ENCODE measurements around the gene EGR4. TPM values are rescaled to one million over a fixed set of nuclear protein-coding genes. Genes with fewer than 3 reads are reported as not detected.

EGR4 gene
- total and polyA plus RNA-seq, 2 experiments from 2014 or later: 0.23 TPM; not detected in 1

GRCh38 chr2:73259276-73259675, 34.1 kb downstream of the EGR4 start:
- Histone ChIP-seq H3K27me3 (ENCODE audit: insufficient read depth) (no peaks in the 10 kb centered on the region), H3K79me2 (replicated peaks; ENCODE audit: insufficient read depth) (no peaks in the 10 kb centered on the region), H3K27ac (ENCODE audit: low read depth) (no peak overlapping the region), H3K4me1 (ENCODE audit: insufficient read depth) (peaks cover 11% of the 10 kb centered on the region), H3K9me2 (ENCODE audit: insufficient read depth) (no peaks in the 10 kb centered on the region), H3K4me2 (no peak overlapping the region), H3K4me3 (no peak overlapping the region), H4K20me1 (replicated peaks; ENCODE audit: insufficient read depth) (peaks cover 11% of the 10 kb centered on the region), H3F3A (replicated peaks; ENCODE audit: low read depth) (0 out of 2 replicates have a peak, but pooled peaks cover 2% of the 10 kb centered on the region), H3K36me3 (ENCODE audit: insufficient read depth) (no peaks in the 10 kb centered on the region; the same call in 1 of the 2 replicates), H2AFZ (no peak overlapping the region)
- DNase-seq (ENCODE audit: low spot score) (no peak), ATAC-seq (no peak)
- H3K27me3 Mint-ChIP-seq (ENCODE audit: insufficient read depth, low read depth, poor library complexity): peaks cover 12% of the 10 kb centered on the region
- peaks cover 24% of the 10 kb centered on the region; the same call in 2 of the 3 replicates for H3K4me1 Mint-ChIP-seq
- TF ChIP-seq, protein P1, sequence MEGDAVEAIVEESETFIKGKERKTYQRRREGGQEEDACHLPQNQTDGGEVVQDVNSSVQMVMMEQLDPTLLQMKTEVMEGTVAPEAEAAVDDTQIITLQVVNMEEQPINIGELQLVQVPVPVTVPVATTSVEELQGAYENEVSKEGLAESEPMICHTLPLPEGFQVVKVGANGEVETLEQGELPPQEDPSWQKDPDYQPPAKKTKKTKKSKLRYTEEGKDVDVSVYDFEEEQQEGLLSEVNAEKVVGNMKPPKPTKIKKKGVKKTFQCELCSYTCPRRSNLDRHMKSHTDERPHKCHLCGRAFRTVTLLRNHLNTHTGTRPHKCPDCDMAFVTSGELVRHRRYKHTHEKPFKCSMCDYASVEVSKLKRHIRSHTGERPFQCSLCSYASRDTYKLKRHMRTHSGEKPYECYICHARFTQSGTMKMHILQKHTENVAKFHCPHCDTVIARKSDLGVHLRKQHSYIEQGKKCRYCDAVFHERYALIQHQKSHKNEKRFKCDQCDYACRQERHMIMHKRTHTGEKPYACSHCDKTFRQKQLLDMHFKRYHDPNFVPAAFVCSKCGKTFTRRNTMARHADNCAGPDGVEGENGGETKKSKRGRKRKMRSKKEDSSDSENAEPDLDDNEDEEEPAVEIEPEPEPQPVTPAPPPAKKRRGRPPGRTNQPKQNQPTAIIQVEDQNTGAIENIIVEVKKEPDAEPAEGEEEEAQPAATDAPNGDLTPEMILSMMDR (conservative IDR thresholded peaks at IDR 0.05; ENCODE audit: low read depth in 2 of 2): no peak
- H3K27ac Mint-ChIP-seq: no peak overlapping the region
- no peak overlapping the region for H3K4me3 Mint-ChIP-seq
- no peaks in the 10 kb centered on the region for H3K9me3 Mint-ChIP-seq
- peaks cover 13% of the 10 kb centered on the region for H3K36me3 Mint-ChIP-seq (ENCODE audit: low read depth)

DNA sequence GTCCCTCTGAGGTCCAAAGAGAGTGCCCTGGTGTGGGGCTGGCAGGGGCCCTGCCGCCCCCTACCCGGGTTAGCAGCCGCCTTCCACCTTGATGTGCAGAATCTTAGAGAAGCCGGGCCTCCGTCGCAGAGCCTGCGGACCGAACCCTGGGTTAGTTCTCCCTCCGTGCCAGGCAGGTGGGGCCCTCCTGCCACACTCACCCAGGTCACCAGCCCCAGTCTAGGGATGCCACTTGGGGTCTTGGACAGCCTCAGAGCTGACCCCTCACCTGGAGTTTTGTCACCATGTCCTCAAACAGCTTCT, 34.5 kb downstream of the EGR4 start:
- no peak for ATAC-seq
- peaks cover 15% of the 10 kb centered on the region for H3K36me3 Mint-ChIP-seq (ENCODE audit: low read depth)
- no peak overlapping the region for H2AFZ ChIP-seq
- no peaks in the 10 kb centered on the region; the same call in 1 of the 2 replicates for H3K36me3 ChIP-seq (ENCODE audit: insufficient read depth)
- H3K4me1 ChIP-seq (ENCODE audit: insufficient read depth): peaks cover 11% of the 10 kb centered on the region
- no peaks in the 10 kb centered on the region for H3K9me3 Mint-ChIP-seq
- H3K4me1 Mint-ChIP-seq: peaks cover 24% of the 10 kb centered on the region; the same call in 2 of the 3 replicates
- H3F3A ChIP-seq (replicated peaks; ENCODE audit: low read depth): peaks cover 6% of the 10 kb centered on the region; the same call in 1 of the 2 replicates
- peaks cover 15% of the 10 kb centered on the region for H4K20me1 ChIP-seq (replicated peaks; ENCODE audit: insufficient read depth)
- H3K27me3 ChIP-seq (ENCODE audit: insufficient read depth): no peaks in the 10 kb centered on the region
- peaks cover 12% of the 10 kb centered on the region for H3K27me3 Mint-ChIP-seq (ENCODE audit: insufficient read depth, low read depth, poor library complexity)
- H3K4me3 ChIP-seq: no peak overlapping the region
- no peaks in the 10 kb centered on the region for H3K79me2 ChIP-seq (replicated peaks; ENCODE audit: insufficient read depth)
- DNase-seq (ENCODE audit: low spot score): no peak
- H3K27ac Mint-ChIP-seq: no peak overlapping the region
- no peaks in the 10 kb centered on the region for H3K9me2 ChIP-seq (ENCODE audit: insufficient read depth)
- no peak overlapping the region for H3K27ac ChIP-seq (ENCODE audit: low read depth)
- no peak overlapping the region for H3K4me3 Mint-ChIP-seq
- H3K4me2 ChIP-seq: no peak overlapping the region
- no peak for TF ChIP-seq ZNF114 (CRISPR knock-in tag; IDR thresholded peaks at IDR 0.05)
- TF ChIP-seq, protein P2, sequence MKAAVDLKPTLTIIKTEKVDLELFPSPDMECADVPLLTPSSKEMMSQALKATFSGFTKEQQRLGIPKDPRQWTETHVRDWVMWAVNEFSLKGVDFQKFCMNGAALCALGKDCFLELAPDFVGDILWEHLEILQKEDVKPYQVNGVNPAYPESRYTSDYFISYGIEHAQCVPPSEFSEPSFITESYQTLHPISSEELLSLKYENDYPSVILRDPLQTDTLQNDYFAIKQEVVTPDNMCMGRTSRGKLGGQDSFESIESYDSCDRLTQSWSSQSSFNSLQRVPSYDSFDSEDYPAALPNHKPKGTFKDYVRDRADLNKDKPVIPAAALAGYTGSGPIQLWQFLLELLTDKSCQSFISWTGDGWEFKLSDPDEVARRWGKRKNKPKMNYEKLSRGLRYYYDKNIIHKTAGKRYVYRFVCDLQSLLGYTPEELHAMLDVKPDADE (IDR thresholded peaks at IDR 0.05): no peak
- no peak for TF ChIP-seq EZH2phosphoT487 (IDR thresholded peaks at IDR 0.05; ENCODE audit: unreplicated experiment)
- TF ChIP-seq STAT1 (IDR thresholded peaks at IDR 0.05; ENCODE audit: unreplicated experiment): no peak
- no peak for TF ChIP-seq JUNB (IDR thresholded peaks at IDR 0.05; ENCODE audit: unreplicated experiment)
- no peak for TF ChIP-seq POLR2AphosphoS5 (IDR thresholded peaks at IDR 0.05; ENCODE audit: low read depth)
- no peak for TF ChIP-seq ZNF462 (CRISPR knock-in tag; IDR thresholded peaks at IDR 0.05)
- no peak for TF ChIP-seq ZNF331 (CRISPR knock-in tag; IDR thresholded peaks at IDR 0.05; ENCODE audit: low read depth)
- TF ChIP-seq NANOG (IDR thresholded peaks at IDR 0.05; ENCODE audit: borderline replicate concordance): no peak
- no peak for TF ChIP-seq CREB1 (CRISPR knock-in tag; IDR thresholded peaks at IDR 0.05; ENCODE audit: low read depth)
- TF ChIP-seq EZH2 (IDR thresholded peaks at IDR 0.05; ENCODE audit: low read depth, unreplicated experiment): no peak

Measured in GM23338 (cell line).